PC-3 (cell line): Measurements from ENCODE around the gene DDX46. TPM values are rescaled to one million over a fixed set of nuclear protein-coding genes. Genes with fewer than 3 reads are reported as not detected.
"Not testable (repeated sequence)": the region's sequence is repeated elsewhere in the genome, so short reads cannot be mapped to it uniquely, and the experiment has no call there.

Experiments
- ATAC-seq: fragments of 200-7000 bp; cut with Tn5 transposase; 2 replicates; pipeline ENCODE4 v1.9.1; 2020; ENCODE audit warnings: mild to moderate bottlenecking, moderate library complexity
- BruUV-seq: library from RNA; stranded (reverse); fragments of 400-500 nt; replicated peaks from 2 replicates; lab custom pipeline; 2021; lab: Mats Ljungman, UMichigan
- CTCF ChIA-PET: fragments of 300-600 bp; sonication (Branson Sonifier 250); formaldehyde crosslinking; loops from one replicate; lab custom pipeline; 2022; ENCODE audit warnings: antibody characterized with exemption; lab: Charles Lee
- POLR2A ChIA-PET: fragments of 300-600 bp; sonication (Branson Sonifier 250); formaldehyde crosslinking; loops from one replicate; lab custom pipeline; 2022; ENCODE audit warnings: antibody characterized with exemption; ENCODE audit not compliant: unreplicated experiment; lab: Charles Lee
- DNase-seq: peaks from one replicate; pipeline ENCODE4 v3.0.0-alpha.2; 2015
- H2AFZ ChIP-seq: fragments of 300-600 bp; sonication (generic); 2 replicates; pipeline ENCODE4 v1.6.0; 2016; ENCODE audit warnings: antibody characterized with exemption, low read length
- H3F3A ChIP-seq: fragments of 300-600 bp; sonication (generic); one replicate; pipeline ENCODE4 v1.6.0; 2017; ENCODE audit warnings: antibody characterized with exemption, low read length, control low read depth, mild to moderate bottlenecking; ENCODE audit not compliant: unreplicated experiment
- H3K27ac ChIP-seq: fragments of 300-600 bp; sonication (generic); 2 replicates; pipeline ENCODE4 v1.5.1; 2016; ENCODE audit warnings: mild to moderate bottlenecking, low read length
- H3K27me3 ChIP-seq: fragments of 300-600 bp; sonication (generic); 2 replicates; pipeline ENCODE4 v1.6.1; 2016; ENCODE audit warnings: low read length, mixed read lengths
- H3K36me3 ChIP-seq: fragments of 300-600 bp; sonication (generic); 2 replicates; pipeline ENCODE4 v1.6.1; 2016; ENCODE audit warnings: low read depth, mixed run types, low read length, mixed read lengths
- H3K4me1 ChIP-seq: fragments of 300-600 bp; sonication (generic); 2 replicates; pipeline ENCODE4 v1.5.1; 2016; ENCODE audit warnings: low read length; ENCODE audit not compliant: insufficient read depth
- H3K4me2 ChIP-seq: fragments of 300-600 bp; sonication (generic); 2 replicates; pipeline ENCODE4 v1.6.0; 2016; ENCODE audit warnings: low read length
- H3K4me3 ChIP-seq: fragments of 300-600 bp; sonication (generic); 2 replicates; pipeline ENCODE4 v1.5.1; 2016; ENCODE audit warnings: mild to moderate bottlenecking, low read length, mixed read lengths
- H3K79me2 ChIP-seq: fragments of 300-600 bp; sonication (generic); 2 replicates; pipeline ENCODE4 v1.6.1; 2017; ENCODE audit warnings: low read length, mixed read lengths
- H3K9ac ChIP-seq: fragments of 300-600 bp; sonication (generic); 2 replicates; pipeline ENCODE4 v1.6.0; 2016; ENCODE audit warnings: mild to moderate bottlenecking, low read length
- H3K9me2 ChIP-seq: fragments of 300-600 bp; sonication (generic); replicated peaks from 2 replicates; pipeline ENCODE4 v1.6.1; 2016; ENCODE audit warnings: mixed run types, low read length, mixed read lengths
- H3K9me3 ChIP-seq: fragments of 300-600 bp; sonication (generic); 2 replicates; pipeline ENCODE4 v1.6.1; 2016; ENCODE audit warnings: low read length, mixed read lengths
- H4K20me1 ChIP-seq: fragments of 300-600 bp; sonication (generic); 2 replicates; pipeline ENCODE4 v1.6.1; 2016; ENCODE audit warnings: low read length, mixed read lengths
- EZH2 ChIP-seq: fragments of 300-600 bp; sonication (generic); IDR thresholded peaks from one replicate; pipeline ENCODE4 v1.6.1; 2017; ENCODE audit warnings: antibody characterized with exemption, mild to moderate bottlenecking, low read length; ENCODE audit not compliant: unreplicated experiment
- EZH2phosphoT487 ChIP-seq: fragments of 300-600 bp; sonication (generic); IDR thresholded peaks from 2 replicates; pipeline ENCODE4 v1.6.1; 2018; ENCODE audit warnings: mild to moderate bottlenecking, antibody characterized with exemption, low read length, borderline replicate concordance
- intact Hi-C: fragments of 100-400 bp; cut with micrococcal nuclease; formaldehyde crosslinking; loops from 2 replicates; pipeline ENCODE4 v1.9.0; 2023
- total RNA-seq: library from RNA; depleted of rRNA; stranded (reverse); fragments of >200 nt; gene quantifications from 2 replicates; pipeline ENCODE4 v1.2.3, GENCODE V29; 2014
- TF ChIP-seq, protein P1 (sequence below): fragments of 300-600 bp; sonication (generic); conservative IDR thresholded peaks from 2 replicates; pipeline ENCODE4 v1.5.1; 2017; ENCODE audit warnings: antibody characterized with exemption, low read depth, mild to moderate bottlenecking, low read length

Gene DDX46
- total RNA-seq, 1 experiment from 2014 or later = 29.0 TPM

DNA sequence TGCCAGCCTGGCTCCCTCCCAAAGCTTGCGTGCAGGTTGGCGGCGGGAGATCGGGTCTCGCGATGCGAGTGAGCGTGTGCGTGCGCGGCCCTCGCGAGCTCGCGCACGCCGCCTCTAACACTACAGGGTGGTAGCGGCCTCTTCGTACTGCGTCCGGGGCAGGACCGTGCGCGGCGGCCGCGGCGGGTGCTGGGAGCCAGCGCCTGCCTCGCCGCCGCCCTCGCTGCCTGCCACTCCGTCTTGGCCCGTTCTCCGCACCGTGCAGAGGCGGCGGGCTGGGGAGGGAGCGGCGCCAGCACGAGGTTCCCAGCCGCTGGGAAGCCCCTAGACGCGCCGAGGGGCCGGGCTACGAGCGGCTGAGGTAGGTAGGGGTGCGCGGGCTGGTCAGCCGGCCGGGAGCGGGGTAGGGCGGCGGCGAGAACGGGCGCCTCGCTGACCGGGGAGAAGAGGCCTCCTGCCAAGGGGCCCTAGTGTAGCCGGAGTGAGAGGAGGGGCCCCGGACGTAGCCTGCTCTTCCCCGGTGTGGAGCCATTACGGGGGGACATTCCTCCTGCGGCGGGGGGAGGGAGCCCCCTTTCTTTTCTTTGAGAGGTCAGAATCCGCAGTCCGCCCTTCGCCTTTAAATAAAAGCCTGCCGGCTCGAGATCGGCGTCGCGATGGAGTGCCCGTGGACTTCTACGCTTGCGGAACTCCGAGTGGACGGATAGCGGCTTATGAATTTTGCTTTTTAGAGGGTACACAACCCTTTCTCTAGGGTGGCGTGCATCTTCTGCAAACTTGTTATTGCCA lies 87.5 kb downstream of the DDX46 start, which contains the start of gene C5orf24:
C5orf24 (plus strand) TSS at position 117 of the 789 bp plus-strand sequence. CDS start 8,933 bp downstream, outside the sequence.
- Histone ChIP-seq H4K20me1 (peaks cover 1% of the 10 kb centered on the region; the same call in 1 of the 2 replicates), H3K27me3 (no peaks in the 10 kb centered on the region), H3F3A (peaks cover 1% of the 10 kb centered on the region), H3K79me2 (peaks cover 37% of the 10 kb centered on the region), H3K36me3 (no peaks in the 10 kb centered on the region), H2AFZ (peak within 1 kb of the TSS; percentile 58), H3K9me2 (no peaks in the 10 kb centered on the region), H3K4me3 (peak within 1 kb of the TSS; percentile 98), H3K4me1 (peaks cover 20% of the 10 kb centered on the region), H3K9me3 (no peaks in the 10 kb centered on the region), H3K4me2 (peak within 1 kb of the TSS; percentile 93), H3K27ac (peak within 1 kb of the TSS; percentile 63), H3K9ac (peak within 1 kb of the TSS; percentile 98)
- ATAC-seq (peak; percentile 88), DNase-seq (peak; percentile 93)
- TF ChIP-seq, protein P1, sequence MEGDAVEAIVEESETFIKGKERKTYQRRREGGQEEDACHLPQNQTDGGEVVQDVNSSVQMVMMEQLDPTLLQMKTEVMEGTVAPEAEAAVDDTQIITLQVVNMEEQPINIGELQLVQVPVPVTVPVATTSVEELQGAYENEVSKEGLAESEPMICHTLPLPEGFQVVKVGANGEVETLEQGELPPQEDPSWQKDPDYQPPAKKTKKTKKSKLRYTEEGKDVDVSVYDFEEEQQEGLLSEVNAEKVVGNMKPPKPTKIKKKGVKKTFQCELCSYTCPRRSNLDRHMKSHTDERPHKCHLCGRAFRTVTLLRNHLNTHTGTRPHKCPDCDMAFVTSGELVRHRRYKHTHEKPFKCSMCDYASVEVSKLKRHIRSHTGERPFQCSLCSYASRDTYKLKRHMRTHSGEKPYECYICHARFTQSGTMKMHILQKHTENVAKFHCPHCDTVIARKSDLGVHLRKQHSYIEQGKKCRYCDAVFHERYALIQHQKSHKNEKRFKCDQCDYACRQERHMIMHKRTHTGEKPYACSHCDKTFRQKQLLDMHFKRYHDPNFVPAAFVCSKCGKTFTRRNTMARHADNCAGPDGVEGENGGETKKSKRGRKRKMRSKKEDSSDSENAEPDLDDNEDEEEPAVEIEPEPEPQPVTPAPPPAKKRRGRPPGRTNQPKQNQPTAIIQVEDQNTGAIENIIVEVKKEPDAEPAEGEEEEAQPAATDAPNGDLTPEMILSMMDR = no peak
- no peak for TF ChIP-seq EZH2phosphoT487
- no peak for TF ChIP-seq EZH2
- ChIA-PET POLR2A (interaction anchor here (0.5 to 0.7 kb wide), 4 partner anchors 25 to 787 kb away, joined by 3 to 11 read pairs (median 5); partner anchors contain the start of gene PPP2CA), CTCF (no interaction called here)
- TSS peak; percentile 72 for BruUV-seq
- intact Hi-C loops = no loop called here

- TF ChIP-seq, protein P1 = no peak
- TF ChIP-seq EZH2phosphoT487 (no peak), EZH2 (no peak)
- Histone ChIP-seq H2AFZ (peak overlapping the region; percentile 48; the same call in 1 of the 2 replicates), H3K9me2 (no peaks in the 10 kb centered on the region), H3K4me1 (peaks cover 25% of the 10 kb centered on the region), H3K4me2 (peak overlapping the region; percentile 93), H3K27me3 (no peaks in the 10 kb centered on the region), H3K9ac (peak overlapping the region; percentile 98), H3K9me3 (no peaks in the 10 kb centered on the region), H3K79me2 (peaks cover 42% of the 10 kb centered on the region), H3K27ac (peak overlapping the region; percentile 63), H4K20me1 (peaks cover 5% of the 10 kb centered on the region; the same call in 1 of the 2 replicates), H3K36me3 (no peaks in the 10 kb centered on the region), H3F3A (peaks cover 3% of the 10 kb centered on the region), H3K4me3 (peak overlapping the region; percentile 98)
- POLR2A ChIA-PET = interaction anchor here (0.6 to 0.7 kb wide), 2 partner anchors 35 to 65 kb away, joined by 3 to 4 read pairs; no protein-coding TSS in a partner anchor
- BruUV-seq = no TSS peak
- DNase-seq (peak; percentile 7), ATAC-seq (0 out of 2 replicates have a peak, but pooled peaks have one; percentile 1)
- CTCF ChIA-PET = no interaction called here
- intact Hi-C loops = no loop called here
These were observed 88.0 kb downstream of the DDX46 start for GRCh38 chr5:134846641-134846960.

DNA sequence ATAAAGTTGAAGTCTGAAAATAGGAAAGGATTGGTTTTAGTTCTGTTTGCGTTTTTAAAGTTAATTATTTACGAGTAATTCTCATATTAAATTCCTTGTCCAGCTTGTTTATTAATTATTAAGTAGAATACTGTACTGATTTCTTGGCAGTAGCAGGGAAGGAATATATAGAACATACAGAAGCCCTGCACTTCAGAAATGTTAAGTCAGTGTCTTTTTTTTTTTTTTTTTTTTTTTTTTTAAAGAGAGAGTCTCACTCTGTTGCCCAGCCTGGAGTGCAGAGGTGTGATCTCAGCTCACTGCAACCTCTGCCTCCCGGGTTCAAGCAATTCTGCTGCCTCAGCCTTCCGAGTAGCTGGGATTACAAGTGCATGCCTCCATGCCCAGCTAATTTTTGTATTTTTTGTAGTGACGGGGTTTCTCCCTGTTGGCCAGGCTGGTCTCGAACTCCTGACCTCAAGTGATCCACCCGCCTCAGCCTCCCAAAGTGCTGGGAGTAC lies 90.9 kb downstream of the DDX46 start:
- POLR2A ChIA-PET, H3F3A ChIP-seq, ATAC-seq, H3K4me2 ChIP-seq, BruUV-seq, intact Hi-C loops, H3K27ac ChIP-seq, CTCF ChIA-PET, H3K9me2 ChIP-seq, H3K9me3 ChIP-seq, DNase-seq, H3K9ac ChIP-seq, H3K4me3 ChIP-seq, H2AFZ ChIP-seq, H3K27me3 ChIP-seq: not testable (repeated sequence)
- Histone ChIP-seq H4K20me1 (peaks cover 17% of the 10 kb centered on the region), H3K4me1 (peaks cover 17% of the 10 kb centered on the region), H3K79me2 (peaks cover 65% of the 10 kb centered on the region), H3K36me3 (peaks cover 11% of the 10 kb centered on the region)
